Activated T-cell treated with anti-CD3 and anti-CD28 coated beads, Interleukin-2, amount 50 U/mL, for 72 hours (primary cell): Measurements from ENCODE around the gene DPP7. TPM values are rescaled to one million over a fixed set of nuclear protein-coding genes. Genes with fewer than 3 reads are reported as not detected.

Experiments
- ATAC-seq, 2 donors: fragments of 150-1000 bp; cut with Tn5 transposase; replicated peaks in 1 of 2; 2 replicates each; pipeline ENCODE4 v1.10.0; 2021; ENCODE audit warnings: moderate library complexity in 2 of 2, mild to moderate bottlenecking in 1 of 2
- DNase-seq, 2 donors: peaks; one replicate each; pipeline ENCODE4 v3.0.0; 2021 to 2022; ENCODE audit warnings: mixed read lengths in 1 of 2
- H3K27ac Mint-ChIP-seq: one replicate; pipeline ENCODE4 v1.8.0; 2022; ENCODE audit warnings: mild to moderate bottlenecking, moderate library complexity, mixed read lengths
- H3K27me3 Mint-ChIP-seq: one replicate; pipeline ENCODE4 v1.8.0; 2022; ENCODE audit warnings: low read depth, mixed read lengths
- H3K36me3 Mint-ChIP-seq, 2 donors: one replicate each; pipeline ENCODE4 v1.8.0; 2022; ENCODE audit warnings: mixed read lengths in 2 of 2, mild to moderate bottlenecking in 1 of 2; ENCODE audit not compliant: insufficient read depth in 2 of 2
- H3K4me1 Mint-ChIP-seq: one replicate; pipeline ENCODE4 v1.8.0; 2022; ENCODE audit warnings: low read depth, mixed read lengths
- H3K4me3 Mint-ChIP-seq, 2 donors: one replicate each; pipeline ENCODE4 v1.8.0; 2022; ENCODE audit warnings: mild to moderate bottlenecking in 2 of 2, mixed read lengths in 2 of 2, moderate library complexity in 2 of 2
- H3K9me3 Mint-ChIP-seq, 2 donors: one replicate each; pipeline ENCODE4 v1.8.0; 2022; ENCODE audit warnings: mixed read lengths in 2 of 2
- total RNA-seq, 2 donors: library from RNA; stranded (reverse); gene quantifications; one replicate each; pipeline ENCODE4 v1.2.3, GENCODE V29; 2022

The DPP7 gene
- total RNA-seq, 2 donors from 2014 or later = 155 to 158 TPM

- no peak for DNase-seq
- H3K4me3 Mint-ChIP-seq = peak overlapping the region in 1 of 2 donors; percentile 9
- peaks cover 0 to 1% of the 10 kb centered on the region in 2 donors for H3K36me3 Mint-ChIP-seq
- peaks cover 18% of the 10 kb centered on the region for H3K4me1 Mint-ChIP-seq
- no peaks in the 10 kb centered on the region for H3K9me3 Mint-ChIP-seq
- H3K27me3 Mint-ChIP-seq = no peaks in the 10 kb centered on the region
- no peak for ATAC-seq
- no peak overlapping the region for H3K27ac Mint-ChIP-seq
Measured at GRCh38 chr9:137117269-137117731, 2.8 kb upstream of the DPP7 start.

DNA sequence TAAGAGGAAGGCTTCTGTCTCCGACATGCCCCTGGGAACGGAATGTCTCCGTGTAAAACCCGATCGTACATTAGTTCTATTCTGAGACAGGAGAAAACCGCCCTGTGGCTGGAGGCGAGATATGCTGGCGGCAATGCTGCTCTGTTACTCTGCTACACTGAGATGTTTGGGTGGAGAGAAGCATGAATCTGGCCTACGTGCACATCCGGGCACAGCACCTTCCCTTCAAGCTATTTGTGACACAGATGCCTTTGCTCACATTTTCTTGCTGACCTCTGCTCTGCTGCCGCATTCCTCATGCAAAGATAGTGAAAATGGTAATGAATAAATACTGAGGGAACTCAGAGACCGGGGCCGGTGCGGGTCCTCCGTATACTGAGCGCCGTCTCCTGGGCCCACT lies 2.2 kb upstream of the DPP7 start:
- Mint-ChIP-seq H3K4me1 (peaks cover 13% of the 10 kb centered on the region), H3K36me3 (peaks cover 0 to 1% of the 10 kb centered on the region in 2 donors), H3K4me3 (peak overlapping the region in 1 of 2 donors; percentile 8), H3K27me3 (no peaks in the 10 kb centered on the region), H3K9me3 (no peaks in the 10 kb centered on the region), H3K27ac (no peak overlapping the region)
- no peak for DNase-seq
- ATAC-seq = no peak

- Mint-ChIP-seq H3K27me3 (no peaks in the 10 kb centered on the region), H3K27ac (no peak overlapping the region), H3K4me3 (peak overlapping the region; percentile 20 to 61), H3K9me3 (no peaks in the 10 kb centered on the region), H3K4me1 (peaks cover 12% of the 10 kb centered on the region), H3K36me3 (peaks cover 0 to 1% of the 10 kb centered on the region in 2 donors)
- no peak for DNase-seq
- no peak for ATAC-seq
Measured at GRCh38 chr9:137116027-137116507, 1.5 kb upstream of the DPP7 start.

DNA sequence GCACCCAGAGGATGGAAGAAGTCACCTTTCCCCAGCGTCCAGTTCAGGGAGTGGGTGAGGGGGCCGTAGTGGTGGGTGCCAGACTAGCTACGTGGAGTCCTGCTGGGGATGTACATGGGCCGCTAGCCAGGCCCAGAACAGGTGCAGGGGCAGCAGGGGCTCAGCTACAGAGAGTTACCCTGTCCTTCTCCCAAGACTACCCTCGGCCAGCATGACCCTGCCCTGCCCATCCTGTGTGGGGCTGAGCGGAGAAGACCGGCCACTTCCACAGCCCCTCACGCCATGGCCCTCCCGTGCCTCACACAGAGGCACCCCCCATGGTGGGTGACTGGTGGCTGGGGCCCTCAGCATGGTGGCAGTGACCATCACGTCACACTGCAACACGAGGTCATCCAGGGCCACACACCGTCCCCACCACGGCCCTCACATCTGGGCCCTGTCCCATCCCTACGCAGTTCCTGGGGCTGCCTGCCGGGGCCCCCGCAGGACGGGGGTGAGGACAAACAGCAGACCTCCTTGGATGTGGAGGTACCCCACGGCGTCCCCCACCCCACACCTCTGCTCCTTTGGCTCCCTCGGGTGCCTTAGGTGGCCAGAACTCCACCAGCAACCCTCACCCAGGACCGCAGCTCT lies 977 bp upstream of the DPP7 start:
- Mint-ChIP-seq H3K27ac (no peak overlapping the region), H3K36me3 (peaks cover 0 to 4% of the 10 kb centered on the region in 2 donors), H3K4me1 (peaks cover 12% of the 10 kb centered on the region), H3K4me3 (peak overlapping the region; percentile 20 to 62), H3K27me3 (no peaks in the 10 kb centered on the region), H3K9me3 (no peaks in the 10 kb centered on the region)
- DNase-seq = no peak
- ATAC-seq = no peak

- H3K36me3 Mint-ChIP-seq = peaks cover 0 to 4% of the 10 kb centered on the region in 2 donors
- ATAC-seq = peak; percentile 23
- H3K27ac Mint-ChIP-seq = no peak overlapping the region
- peaks cover 9% of the 10 kb centered on the region for H3K4me1 Mint-ChIP-seq
- H3K27me3 Mint-ChIP-seq = no peaks in the 10 kb centered on the region
- H3K9me3 Mint-ChIP-seq = no peaks in the 10 kb centered on the region
- peak overlapping the region; percentile 57 to 65 for H3K4me3 Mint-ChIP-seq
- DNase-seq = peak; percentile 20 to 23
Measured at GRCh38 chr9:137114220-137114612, 317 bp downstream of the DPP7 start.

- peak; percentile 28 to 53 for DNase-seq
Measured at GRCh38 chr9:137113385-137114159, 961 bp downstream of the DPP7 start.

DNA sequence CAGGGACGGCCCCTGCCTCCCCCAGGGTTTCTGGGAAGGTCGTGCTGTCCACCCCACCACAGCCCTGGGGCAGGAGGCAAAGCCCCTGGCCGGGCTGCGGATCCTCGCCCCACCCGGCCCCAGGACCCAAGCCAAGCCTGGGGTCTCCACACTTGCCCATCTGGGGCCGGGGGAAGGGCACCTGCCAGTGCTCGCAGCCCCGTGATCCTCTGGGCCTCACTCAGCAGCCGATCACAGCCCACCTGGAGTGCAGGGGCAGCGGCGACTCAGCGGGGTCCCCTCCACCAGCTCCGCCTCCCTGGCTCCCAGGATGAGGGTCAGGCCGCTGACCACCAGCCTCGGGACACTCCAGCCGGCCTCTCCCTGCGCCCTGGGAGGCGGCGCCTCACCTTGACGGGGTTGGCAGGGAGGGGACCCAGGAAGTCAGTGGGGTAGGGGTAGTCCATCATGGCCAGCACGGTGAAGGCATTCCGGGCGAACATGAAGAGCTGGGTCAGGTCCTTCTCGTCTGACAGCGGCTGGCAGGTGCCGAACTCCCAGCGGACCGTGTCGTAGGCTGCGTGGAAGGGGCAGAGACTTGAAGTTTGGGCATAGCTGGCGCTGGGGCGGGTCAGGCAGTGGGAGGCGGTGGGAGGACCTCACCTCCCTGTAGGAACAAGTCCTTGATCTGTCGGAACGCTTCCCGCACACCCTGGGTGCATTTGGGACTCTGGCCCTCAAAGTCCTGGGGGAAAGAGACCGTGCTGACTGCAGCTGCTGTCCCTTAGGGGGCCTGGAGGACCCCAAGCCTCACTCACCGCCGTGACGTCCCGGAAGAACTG lies 1.8 kb downstream of the DPP7 start:
- Mint-ChIP-seq H3K4me1 (peaks cover 4% of the 10 kb centered on the region), H3K27me3 (no peaks in the 10 kb centered on the region), H3K27ac (no peak overlapping the region), H3K9me3 (no peaks in the 10 kb centered on the region), H3K4me3 (peak overlapping the region; percentile 49 to 85), H3K36me3 (peaks cover 0 to 4% of the 10 kb centered on the region in 2 donors)
- no peak for DNase-seq
- ATAC-seq = no peak

More at GRCh38 chr9:137113385-137114159, 961 bp downstream of the DPP7 start:
- peak; percentile 37 to 41 for ATAC-seq
- no peak overlapping the region for H3K27ac Mint-ChIP-seq
- H3K27me3 Mint-ChIP-seq = no peaks in the 10 kb centered on the region
- peaks cover 4% of the 10 kb centered on the region for H3K4me1 Mint-ChIP-seq
- H3K36me3 Mint-ChIP-seq = peaks cover 0 to 4% of the 10 kb centered on the region in 2 donors
- no peaks in the 10 kb centered on the region for H3K9me3 Mint-ChIP-seq
- H3K4me3 Mint-ChIP-seq = peak overlapping the region; percentile 42 to 85

- Mint-ChIP-seq H3K9me3 (no peaks in the 10 kb centered on the region), H3K36me3 (peaks cover 0 to 4% of the 10 kb centered on the region in 2 donors), H3K27me3 (no peaks in the 10 kb centered on the region), H3K4me1 (peaks cover 4% of the 10 kb centered on the region), H3K4me3 (no peak overlapping the region), H3K27ac (no peak overlapping the region)
- ATAC-seq (no peak), DNase-seq (no peak)
Measured at GRCh38 chr9:137111788-137112563, 2.6 kb downstream of the DPP7 start.

DNA sequence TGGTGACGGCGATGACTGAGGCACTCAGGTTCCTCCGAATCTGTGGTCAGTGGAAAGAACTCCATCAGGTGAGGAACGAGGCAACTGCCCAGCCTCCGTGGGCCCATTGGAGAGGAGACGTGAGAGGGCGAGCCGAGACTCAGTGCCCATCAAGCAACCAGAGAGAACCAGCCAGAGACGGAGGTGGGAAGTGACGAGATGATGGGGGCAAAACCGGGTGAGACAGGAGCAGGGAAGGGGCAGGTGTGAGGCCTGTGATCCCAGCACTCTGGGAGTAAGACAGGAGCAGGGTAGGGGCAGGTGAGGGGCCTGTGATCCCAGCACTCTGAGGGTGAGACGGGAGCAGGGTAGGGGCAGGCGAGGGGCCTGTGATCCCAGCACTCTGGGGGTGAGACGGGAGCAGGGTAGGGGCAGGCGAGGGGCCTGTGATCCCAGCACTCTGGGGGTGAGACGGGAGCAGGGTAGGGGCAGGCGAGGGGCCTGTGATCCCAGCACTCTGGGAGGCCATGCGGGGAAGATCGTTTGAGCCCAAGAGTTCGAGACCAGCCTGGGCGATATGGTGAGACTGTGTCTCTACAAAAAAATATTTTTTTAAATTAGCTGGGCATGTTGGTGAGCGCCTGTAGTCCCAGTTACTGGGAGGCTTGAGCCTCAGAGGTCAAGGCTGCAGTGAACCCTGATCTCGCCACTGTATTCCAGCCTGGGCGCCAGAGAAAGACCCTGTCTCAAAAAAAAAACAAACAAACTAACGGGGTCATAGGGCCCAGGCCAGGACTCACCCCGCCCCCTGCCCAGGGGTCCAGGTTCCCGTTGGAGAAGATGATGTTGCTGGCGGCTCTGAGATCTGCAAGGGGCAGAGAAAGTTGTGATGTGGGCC lies 3.4 kb downstream of the DPP7 start:
- Mint-ChIP-seq H3K9me3 (no peaks in the 10 kb centered on the region), H3K4me3 (peak overlapping the region in 1 of 2 donors; percentile 47), H3K27me3 (no peaks in the 10 kb centered on the region), H3K36me3 (peaks cover 0 to 4% of the 10 kb centered on the region in 2 donors), H3K4me1 (peaks cover 4% of the 10 kb centered on the region), H3K27ac (no peak overlapping the region)
- no peak for ATAC-seq
- DNase-seq = no peak

DNA sequence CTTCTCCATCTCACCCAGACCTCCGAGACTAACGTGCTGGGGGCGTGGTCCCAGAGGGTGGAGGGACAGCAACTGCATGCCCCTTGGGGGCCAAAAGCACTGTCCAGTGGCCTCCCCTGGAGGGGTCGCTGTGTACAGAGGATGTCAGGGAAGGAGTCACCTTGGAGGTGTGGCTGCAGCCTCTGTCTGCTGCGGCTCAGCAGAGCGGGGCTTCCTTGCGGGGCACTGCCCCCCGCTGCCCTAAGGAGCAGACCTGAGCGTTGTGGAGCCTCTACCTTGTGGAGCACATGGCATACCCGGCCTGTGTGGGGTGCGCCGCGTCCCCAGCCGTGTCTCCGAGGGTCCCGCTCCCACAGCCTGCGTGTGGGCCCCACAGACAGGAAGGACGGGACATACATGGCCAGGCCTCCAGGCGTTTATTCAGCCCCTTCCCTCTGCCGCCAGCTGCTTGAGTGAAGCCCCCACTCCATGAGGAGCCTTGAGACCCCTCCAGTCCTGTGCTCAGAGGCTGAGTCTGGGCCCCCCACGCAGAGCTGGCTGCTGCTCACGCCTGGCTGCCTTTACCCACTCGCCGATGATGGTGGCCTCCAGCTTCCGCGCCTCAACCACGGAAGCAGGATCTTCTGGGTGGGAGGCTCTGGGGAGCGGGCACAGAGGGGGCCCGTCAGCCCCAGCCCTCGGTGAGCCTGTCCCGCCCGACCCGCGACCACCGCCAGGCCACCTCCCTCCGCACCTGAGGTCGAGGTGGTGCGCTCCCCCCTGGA lies 4.2 kb downstream of the DPP7 start:
- Mint-ChIP-seq H3K36me3 (peaks cover 0 to 4% of the 10 kb centered on the region in 2 donors), H3K4me1 (peaks cover 4% of the 10 kb centered on the region), H3K4me3 (peak overlapping the region in 1 of 2 donors; percentile 47), H3K9me3 (no peaks in the 10 kb centered on the region), H3K27ac (no peak overlapping the region), H3K27me3 (no peaks in the 10 kb centered on the region)
- no peak for DNase-seq
- no peak for ATAC-seq
